ENCODE results near the gene GPC5.

GPC5 gene

DNA sequence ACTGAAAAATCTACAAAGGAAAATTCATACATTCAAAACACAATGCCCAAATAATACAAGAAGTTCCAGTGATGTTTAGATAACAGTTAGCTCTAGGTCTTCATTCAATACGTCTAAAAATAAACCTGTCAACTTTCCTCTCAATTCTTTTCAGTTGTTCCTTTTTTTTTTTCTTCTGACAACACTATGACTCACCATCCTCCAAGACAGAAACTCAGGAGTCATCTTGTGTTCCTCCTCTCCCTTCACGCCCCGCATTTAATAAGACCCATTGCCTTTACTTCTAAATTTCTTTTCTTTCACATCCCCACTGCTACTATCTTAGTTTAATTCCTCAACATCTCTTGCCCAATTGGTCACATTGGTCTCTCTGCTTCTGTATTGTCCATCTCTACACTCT is 759.9 kb downstream of the GPC5 start:
- no peak for DNase-seq (ENCODE audit: low read depth in 2 of 2)

DNA sequence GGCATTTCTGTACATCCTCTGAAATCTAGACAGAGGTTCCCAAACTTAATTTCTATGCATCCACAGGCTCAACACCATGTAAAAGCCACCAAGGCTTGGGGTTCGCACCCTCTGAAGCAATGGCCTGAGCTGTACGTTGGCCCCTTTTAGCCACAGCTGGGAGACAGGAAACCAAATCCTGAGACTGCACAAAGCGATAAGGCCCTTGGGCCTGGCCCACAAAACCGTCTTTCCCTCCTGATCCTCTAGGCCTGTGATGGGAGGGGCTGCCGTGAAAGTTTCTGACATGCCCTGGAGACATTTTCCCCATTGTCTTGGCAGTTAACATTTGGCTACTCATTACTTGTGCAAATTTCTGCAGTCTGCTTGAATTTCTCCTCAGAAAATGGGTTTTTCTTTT is 766.4 kb downstream of the GPC5 start:
- DNase-seq (ENCODE audit: low read depth in 2 of 2) = no peak

DNA sequence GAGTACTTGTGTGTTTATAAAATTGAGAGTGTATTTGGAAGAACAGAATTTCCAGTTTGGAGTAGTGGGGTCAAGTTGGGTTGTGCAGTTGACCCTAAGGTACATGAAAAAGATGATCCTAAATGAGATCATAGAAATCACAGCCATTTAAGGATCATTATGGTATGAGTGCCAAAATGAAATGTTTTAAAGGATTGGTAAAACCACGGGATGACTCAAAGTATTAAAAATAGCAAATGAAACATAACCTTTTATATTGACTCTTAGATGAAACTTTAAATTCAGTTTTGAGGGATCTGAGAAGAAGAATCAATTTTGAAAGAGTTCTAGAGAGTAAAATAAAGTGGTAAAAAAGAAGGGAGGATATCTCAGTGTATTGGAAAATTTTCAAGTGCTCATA is 773.8 kb downstream of the GPC5 start:
- DNase-seq (ENCODE audit: low read depth in 2 of 2) = no peak

DNA sequence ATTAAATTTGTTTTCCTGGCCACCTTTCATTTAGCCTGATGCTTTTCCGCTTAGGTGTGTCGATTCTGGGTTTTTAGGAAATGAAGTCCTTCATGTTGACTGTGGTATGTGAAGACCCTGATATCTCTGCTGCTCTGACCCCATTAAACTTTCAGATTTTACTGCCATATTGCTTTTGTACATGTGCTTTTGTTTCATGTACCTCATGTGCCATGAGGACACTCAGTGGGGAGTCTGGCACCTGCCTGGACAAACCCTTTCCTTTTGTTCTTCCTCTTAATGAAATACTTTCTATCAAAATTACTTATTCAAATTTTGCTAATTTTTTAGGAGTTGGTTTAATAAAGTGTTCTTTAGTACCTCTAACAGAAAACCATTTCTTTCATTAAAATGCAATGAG is 774.8 kb downstream of the GPC5 start:
- DNase-seq (ENCODE audit: low read depth in 2 of 2) = no peak

DNA sequence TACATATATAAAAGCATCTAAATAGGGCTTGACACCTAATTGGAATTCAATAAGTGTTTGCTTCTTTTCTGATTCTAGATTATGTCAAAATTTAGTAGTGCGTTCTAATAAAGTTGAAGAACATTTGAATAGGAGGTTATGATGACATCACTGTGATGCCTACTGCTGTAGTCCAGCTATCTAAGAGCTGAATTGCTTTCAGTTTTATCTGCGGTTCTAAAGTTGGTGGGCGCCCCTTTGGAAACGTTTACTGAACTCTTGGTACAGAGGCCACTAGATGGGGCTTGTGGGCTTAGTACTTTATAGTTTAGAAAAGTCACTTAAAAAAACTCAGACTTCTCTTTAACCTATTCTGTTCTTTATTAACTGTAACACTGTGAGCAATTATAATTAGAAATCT is 776.9 kb downstream of the GPC5 start:
- DNase-seq (ENCODE audit: low read depth in 2 of 2) = no peak

DNA sequence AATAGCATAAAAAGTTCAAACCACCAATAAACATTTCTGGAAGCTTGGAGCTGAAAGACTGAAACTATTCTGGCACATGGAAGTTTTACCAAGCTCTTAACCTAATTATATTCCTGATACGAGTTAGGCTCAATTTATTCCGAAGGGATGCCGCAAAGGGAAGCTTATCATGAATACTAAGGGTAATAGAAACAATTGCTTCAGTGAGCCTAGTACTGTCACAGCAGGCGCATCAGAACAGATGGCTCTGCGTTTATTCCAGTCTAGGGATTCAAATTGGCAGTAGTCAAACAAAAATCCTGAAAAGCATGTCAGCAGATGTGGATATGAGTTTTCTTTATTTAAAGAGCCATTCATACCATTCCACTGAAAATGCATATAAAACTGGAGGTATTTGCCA is 779.5 kb downstream of the GPC5 start:
- no peak for DNase-seq (ENCODE audit: low read depth in 2 of 2)

DNA sequence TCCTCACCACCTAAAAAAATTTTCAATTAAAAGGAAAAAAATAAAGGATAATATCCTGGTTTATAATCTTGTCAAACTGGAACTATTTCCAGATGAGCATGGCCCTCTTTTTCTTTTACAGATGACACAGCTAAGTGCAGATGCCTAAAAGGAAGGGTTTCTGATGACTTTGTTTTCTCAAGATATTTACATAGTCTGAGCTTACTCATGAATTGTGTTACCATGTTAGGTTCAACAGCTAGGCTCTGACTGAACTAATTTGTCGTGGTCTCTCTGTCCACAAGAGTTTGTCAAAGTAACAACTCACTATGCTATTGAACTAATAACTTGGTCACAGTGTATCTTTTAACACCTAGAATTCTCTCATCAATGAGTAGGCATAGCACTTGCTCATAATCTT is 780.8 kb downstream of the GPC5 start:
- no peak for DNase-seq (ENCODE audit: low read depth in 2 of 2)

DNA sequence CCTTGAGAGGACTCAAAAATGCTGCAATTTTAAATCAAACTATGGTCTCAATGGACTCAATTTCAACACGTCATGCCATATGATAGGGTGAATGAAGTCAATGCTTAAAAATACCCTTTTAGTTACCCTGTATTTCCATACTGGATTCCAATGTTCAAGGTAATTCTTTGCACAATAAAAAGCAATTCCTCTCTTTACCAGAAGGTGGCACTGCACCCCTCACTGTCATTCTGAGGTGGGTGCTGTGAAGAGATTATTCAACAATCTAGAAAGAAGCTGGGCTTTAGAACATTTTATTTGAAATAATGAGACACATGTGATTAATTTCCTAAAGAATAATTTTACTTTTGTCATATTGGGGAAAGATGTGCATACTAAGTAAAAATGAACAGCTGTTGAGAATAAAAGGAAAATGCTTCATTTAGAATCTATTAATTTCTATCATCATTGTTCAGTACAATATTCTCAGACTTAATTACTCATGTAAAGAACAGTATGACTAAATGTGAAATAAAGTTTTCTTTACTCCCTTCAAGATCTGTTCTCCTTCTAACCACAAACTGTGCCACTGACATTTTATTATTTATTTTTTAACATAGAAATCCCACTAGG is 789.1 kb downstream of the GPC5 start:
- no peak for DNase-seq (ENCODE audit: low read depth in 2 of 2)

DNA sequence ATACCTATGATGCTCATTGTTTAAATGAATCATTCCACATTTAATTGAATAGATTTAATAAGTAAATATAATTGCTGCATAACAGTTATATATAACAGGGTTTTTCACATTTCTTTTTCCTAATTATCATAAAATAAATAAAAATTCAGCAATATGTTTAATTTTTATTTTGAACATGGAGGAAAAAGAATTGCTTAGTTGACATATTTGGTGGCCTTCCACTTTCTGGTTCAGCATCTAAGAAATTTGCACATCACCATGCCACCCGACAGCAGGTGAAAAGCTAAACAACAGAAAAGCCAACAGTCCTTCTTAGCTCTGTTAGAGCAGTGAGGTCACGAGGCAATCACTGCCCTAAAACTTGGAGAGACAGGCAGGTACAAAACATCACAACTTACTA is 790.2 kb downstream of the GPC5 start:
- DNase-seq (ENCODE audit: low read depth in 2 of 2) = no peak

DNA sequence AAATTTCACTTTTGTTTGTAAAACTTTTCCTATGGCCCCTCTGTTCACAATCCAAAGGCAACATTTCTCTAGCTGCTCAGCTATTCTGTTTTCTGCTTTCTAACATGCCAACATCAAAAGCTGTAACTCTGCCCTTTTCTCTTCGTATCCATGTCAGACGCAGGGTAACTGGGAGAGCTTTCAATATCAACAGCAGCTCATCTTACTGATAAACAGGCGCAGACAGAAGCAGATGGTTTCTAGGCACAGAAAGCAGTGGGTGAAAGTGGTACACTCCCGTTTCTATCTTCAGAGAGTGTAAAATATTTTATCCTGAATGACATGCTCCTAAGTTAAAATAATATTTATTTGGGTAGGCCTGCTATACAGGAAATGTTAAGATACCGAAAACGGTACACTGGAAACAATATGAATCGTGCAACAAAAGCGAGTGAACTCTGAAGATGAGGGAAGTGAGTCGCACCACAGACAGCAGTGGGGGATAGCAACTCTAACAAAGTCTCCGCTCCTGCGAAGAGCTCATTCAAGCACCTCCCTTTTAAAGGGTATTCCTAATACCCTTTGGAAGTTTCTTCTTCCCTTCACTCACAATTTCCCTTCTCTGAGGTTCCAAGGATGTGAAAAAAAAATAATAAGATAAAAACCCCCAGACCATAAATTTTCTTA is 798.3 kb downstream of the GPC5 start:
- no peak for DNase-seq (ENCODE audit: low read depth in 2 of 2)

DNA sequence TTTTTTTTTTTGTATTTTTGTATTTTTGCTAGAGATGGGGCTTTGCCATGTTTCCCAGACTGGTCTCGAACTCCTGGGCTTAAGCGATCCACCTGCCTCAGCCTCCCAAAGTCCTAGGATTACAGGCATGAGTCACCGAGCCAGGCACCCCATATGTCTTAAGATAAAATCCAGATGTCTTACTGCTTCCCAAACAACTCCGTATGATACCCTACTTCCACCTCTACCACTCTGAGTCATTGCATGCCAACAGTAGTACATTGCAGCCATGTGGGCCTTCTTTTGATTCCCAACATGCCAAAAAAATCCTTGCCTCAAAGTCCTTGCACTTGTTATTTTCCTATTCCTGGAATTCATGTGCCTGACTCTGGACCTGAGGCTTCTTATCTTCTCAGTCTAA is 799.2 kb downstream of the GPC5 start:
- no peak for DNase-seq (ENCODE audit: low read depth in 2 of 2)

DNA sequence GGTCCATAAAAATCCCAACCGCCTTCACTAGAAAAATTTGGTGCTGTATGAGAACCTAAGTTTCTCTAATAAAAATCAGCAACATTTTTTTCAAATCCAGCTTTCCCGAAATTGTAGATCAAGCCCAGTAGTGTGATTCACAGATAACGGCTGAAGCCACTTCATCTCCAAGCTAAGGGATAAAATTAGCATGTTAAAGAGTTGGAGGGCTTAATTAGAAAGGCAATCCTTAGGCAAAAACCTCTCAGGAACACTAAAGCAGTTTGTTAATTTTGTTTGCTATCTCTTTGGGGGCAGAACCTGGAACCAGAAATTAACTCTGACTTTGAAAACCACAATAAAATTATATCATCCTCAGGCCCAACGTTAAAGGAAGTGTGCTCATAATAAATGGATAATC is 820.2 kb downstream of the GPC5 start:
- no peak for DNase-seq (ENCODE audit: low read depth in 2 of 2)

DNA sequence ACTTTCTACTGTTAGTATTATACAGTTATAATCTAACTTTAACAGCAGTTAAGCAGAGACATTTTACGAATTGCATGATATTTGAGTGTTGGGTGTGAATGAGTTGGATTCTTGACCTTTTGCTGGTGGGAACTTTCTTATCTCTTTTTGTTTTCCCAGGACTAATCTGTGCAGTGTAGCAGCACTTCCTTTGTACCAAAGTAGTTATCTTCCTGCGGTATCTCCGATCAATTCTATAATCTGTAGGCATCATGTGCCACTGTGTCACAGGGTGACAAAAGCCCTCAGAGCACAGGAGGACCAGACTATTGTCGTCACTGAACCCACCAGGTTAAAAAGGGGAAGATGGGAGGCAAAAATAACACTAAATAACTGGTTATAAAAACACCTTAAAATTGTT is 823.5 kb downstream of the GPC5 start:
- no peak for DNase-seq (ENCODE audit: low read depth in 2 of 2)

DNA sequence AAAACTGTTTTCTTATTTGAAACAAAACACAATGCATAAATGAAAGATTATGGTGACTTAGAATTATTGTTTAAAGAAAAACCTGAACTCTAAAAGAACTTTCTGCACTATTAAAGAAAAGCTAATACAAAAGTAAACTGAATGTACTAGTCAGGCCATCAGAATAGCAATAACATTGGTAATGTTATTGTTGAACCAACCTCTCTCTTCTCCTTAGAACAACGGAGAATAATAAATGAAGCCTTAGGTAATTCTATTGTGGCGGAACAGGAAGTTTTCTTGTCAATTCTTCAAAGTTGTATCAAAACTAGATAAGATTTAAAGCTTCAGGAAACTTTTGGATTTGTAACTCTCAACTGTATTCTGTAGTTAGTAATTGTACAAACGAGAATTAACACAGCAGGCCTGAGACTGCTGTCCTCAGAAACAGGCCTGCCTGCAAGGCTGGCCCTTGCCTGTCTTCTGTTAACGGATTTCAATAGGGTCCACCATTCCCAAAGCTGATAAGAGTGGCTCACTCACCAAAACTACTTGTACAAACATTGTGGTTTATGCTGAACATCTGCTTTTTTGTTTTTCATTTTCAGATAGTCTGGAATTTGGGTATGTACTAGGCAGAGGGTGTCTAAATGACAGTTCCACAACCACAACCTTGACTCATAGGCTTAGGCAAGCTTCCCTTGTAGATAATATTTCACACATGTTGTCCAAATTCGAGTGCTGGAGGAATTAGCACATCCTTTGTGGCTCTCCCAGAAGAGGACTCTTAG is 825.8 kb downstream of the GPC5 start:
- DNase-seq (ENCODE audit: low read depth in 2 of 2) = no peak

DNA sequence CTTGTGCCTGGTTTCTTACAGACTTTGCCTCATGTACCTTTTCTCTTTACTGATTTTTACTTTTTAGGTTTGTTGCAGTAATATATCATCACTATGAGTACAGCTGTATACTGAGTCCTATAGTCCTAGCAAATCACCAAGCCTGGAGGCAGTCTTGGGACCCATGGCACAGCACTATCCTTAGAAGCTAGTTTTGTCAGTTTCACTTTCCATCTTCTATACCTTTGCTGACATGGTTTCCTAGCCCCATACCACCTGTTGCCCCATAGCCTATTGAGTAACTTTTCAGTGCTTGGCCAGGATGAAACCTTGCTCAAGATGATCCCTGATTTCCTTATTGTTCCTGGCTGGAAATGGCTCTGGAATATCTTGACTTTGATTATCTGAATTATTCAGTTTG is 826.4 kb downstream of the GPC5 start:
- no peak for DNase-seq (ENCODE audit: low read depth in 2 of 2)

DNA sequence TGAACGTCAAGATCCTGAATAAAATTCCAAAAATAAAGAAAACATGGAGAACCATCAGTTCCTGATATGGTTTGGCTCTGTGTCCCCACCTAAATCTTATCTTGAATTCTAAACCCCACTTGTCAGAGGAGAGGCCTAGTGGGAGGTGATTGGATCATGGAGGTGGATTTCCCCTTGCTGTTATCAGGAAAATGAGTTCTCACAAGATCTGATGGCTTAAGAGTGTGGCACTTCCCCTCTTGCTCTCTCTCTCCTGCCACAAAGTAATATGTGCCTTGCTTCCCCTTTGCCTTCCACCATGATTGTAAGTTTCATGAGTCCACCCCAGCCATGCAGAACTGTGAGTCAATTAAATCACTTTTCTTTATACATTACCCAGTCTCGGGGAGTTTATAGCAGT is 827.4 kb downstream of the GPC5 start:
- no peak for DNase-seq (ENCODE audit: low read depth in 2 of 2)

DNA sequence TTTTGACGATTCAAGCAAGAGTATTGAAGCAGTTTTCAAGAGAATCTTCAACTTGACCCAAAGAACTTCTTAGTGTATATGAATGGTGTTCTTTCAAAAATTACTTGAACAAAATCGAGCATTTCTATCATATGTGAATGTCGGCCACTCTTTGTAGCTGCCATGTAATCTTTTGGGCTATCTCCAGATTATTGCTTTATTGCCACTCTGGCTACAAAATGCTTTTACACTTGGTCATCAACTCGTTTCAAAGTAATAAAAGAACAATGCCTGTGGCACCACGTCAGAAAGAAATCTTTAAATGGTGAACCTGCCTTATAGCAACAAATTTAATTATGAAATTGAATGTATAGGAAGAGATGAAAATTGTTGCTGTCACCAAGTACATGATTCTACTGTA is 834.5 kb downstream of the GPC5 start:
- DNase-seq (ENCODE audit: low read depth in 2 of 2) = no peak

DNA sequence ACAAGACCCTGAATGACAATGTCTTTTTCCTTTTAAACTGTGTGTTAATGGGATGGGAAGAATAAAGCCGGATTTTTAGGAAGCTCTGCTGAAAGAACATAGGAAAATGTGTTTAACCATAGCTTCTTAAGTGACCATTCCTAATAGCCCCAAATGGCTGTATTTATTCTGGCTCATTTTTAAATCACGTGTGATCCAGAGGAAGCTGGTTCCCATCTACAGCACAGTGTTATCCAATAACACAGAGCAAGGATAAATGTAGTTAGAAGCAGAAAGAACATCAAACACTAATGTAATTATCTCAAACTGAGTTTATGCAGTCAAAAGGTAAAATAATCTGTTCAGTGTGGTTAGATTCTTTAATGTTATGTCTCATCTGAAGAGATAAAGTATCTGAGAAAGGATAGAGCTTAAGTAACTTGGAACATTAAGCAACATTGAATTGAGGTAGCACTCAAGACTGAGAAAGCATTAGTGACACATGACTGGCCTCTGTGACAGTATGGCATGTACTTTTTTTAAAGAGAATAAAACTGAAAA is 853.3 kb downstream of the GPC5 start:
- DNase-seq (ENCODE audit: low read depth in 2 of 2) = no peak

DNA sequence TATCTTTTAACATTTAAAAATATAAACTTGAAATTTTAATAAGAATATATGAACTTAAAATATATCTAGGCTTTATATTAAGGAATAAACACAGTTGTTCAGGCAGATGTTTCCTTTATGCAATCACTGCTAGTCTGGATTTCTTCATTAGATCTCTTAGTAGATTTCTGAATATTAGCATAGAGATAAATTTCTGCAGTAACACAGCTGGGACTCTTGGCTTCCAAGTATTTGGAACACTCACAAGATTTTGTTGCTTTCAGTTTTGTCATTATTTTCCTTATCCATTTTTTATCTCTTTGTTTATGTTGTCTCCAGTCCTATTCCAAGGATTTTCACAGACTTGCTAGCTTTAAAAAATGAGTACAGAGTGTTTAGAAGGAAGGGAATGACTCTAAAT is 857.1 kb downstream of the GPC5 start:
- DNase-seq (ENCODE audit: low read depth in 2 of 2) = no peak

DNA sequence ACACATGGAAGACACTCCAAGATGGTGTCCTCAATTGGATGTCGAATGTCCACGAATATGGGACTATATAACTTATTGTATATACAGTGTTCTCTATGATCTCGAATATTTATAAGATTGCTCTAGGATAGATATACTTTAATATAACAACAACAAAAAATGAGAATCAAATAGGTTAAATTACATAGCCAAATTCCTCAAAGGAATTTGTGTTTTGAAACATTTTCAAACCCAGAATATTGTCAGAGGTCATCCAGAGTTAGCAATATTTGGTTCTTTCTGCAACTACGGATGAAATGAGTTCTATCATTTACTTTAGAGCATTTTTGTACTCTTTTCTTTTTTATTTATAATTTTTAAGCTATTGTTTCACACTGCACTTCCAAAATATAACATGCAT is 857.8 kb downstream of the GPC5 start:
- DNase-seq (ENCODE audit: low read depth in 2 of 2) = no peak

DNA sequence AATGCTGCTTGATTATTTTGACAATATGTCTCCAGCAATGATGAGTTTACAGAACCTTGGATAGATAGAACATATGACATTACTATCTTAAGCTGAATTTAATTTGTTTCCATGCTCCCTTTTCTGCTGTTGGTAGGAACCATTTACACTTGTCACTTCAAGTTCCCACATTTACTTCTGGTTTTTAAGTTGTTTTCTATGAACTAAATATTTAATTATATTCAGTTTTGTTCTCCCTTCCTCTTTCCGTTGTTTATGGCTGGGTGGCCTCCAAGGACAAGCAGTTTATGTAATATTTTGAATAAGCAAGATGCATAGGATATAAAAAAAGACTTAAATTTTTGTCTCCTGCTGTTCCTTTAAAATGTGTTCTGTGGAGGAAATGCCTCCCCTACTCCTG is 860.6 kb downstream of the GPC5 start:
- no peak for DNase-seq (ENCODE audit: low read depth in 2 of 2)

DNA sequence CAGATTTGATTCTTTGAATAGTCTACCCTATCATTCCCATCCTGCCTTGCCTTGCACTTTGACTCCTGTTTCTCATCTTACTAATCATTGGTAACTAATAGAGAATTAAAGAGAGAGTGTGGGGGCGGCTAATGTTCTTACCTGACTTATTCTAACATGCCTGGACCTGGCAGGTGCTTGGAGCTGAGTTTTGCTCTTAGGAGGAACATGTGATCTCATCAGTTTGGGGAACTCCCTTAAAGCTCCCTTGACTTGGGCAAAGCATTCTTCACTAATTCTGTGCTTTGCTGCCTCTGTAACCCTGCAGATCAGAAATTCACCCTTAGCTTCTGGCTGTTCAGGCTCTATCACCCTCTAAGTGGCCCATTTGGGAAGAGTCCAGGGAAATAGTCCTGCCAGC is 861.1 kb downstream of the GPC5 start:
- DNase-seq (ENCODE audit: low read depth in 2 of 2) = no peak

DNA sequence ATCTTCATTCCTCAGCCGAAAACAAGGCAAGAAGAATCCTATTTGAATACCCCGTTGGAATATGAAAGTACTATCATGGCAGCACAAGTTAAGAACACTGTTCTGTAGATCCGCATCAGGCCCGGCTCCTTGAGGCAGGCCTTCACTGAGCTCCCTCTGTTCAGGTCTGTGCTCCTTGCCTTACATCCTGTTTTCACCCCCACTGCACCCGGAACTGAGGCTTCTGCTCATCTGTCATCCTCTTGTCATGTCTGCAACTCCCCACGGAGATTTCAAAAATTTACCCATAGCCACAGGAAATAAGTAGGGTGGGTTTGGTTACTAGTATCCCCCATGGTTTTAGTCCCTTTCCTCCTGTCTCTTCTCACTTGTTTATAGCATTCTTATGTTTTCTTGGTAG is 861.9 kb downstream of the GPC5 start:
- DNase-seq (ENCODE audit: low read depth in 2 of 2) = no peak
